HepG2 (cell line): ENCODE measurements around the gene SYCP2. TPM values are rescaled to one million over a fixed set of nuclear protein-coding genes. Genes with fewer than 3 reads are reported as not detected.

Source experiments
- CREB1 ChIP-seq, 2 experiments: fragments of 450-650 bp in 1 of 2; IDR thresholded peaks; 2 replicates each; pipeline ENCODE4 v1.6.1; 2016 to 2017; ENCODE audit warnings: control low read depth in 1 of 2, mild to moderate bottlenecking in 1 of 2, missing compliant biosample characterization in 1 of 2, missing genetic modification characterization in 1 of 2
- EHMT2 ChIP-seq: fragments of 200-600 bp; sonication (generic); IDR thresholded peaks from 2 replicates; pipeline ENCODE4 v1.7.0; 2017; ENCODE audit warnings: antibody characterized with exemption, low read depth, low read length, borderline replicate concordance
- HMG20B ChIP-seq: conservative IDR thresholded peaks from 2 replicates; pipeline ENCODE4 v1.6.1; 2016; ENCODE audit warnings: missing genetic modification reagents, missing compliant biosample characterization
- PCBP2 ChIP-seq: fragments of 200-400 bp; formaldehyde crosslinking; optimal IDR thresholded peaks from 2 replicates; pipeline ENCODE3; 2018; ENCODE audit warnings: low read length, low read depth; ENCODE audit not compliant: poor library complexity, severe bottlenecking
- PRDM15 ChIP-seq: sonication (generic); formaldehyde crosslinking; IDR thresholded peaks from 2 replicates; pipeline ENCODE4 v1.4.0; 2020; ENCODE audit warnings: missing genetic modification reagents
- RBFOX2 ChIP-seq: fragments of 200-400 bp; formaldehyde crosslinking; IDR thresholded peaks from 2 replicates; pipeline ENCODE4 v1.6.1; 2017; ENCODE audit warnings: low read depth, mild to moderate bottlenecking, low read length
- ZBTB39 ChIP-seq: sonication (generic); formaldehyde crosslinking; IDR thresholded peaks from 2 replicates; pipeline ENCODE4 v1.5.0; 2020; ENCODE audit warnings: missing genetic modification reagents
- ZNF713 ChIP-seq: sonication (generic); formaldehyde crosslinking; IDR thresholded peaks from 2 replicates; pipeline ENCODE4 v1.4.0; 2020; ENCODE audit warnings: mild to moderate bottlenecking, missing genetic modification reagents
- ZNF776 ChIP-seq: sonication (generic); formaldehyde crosslinking; IDR thresholded peaks from 2 replicates; pipeline ENCODE4 v1.4.0; 2020; ENCODE audit warnings: mild to moderate bottlenecking, missing genetic modification reagents
- ZSCAN21 ChIP-seq: sonication (generic); formaldehyde crosslinking; IDR thresholded peaks from 2 replicates; pipeline ENCODE4 v1.8.0; 2022; ENCODE audit warnings: mild to moderate bottlenecking, missing genetic modification reagents, moderate library complexity, borderline replicate concordance
- polyA plus RNA-seq, 8 experiments: library from polyadenylated mRNA; depleted of rRNA in 3 of 8; stranded (reverse) in 7 of 8; unstranded in 1 of 8; fragments of >200 nt; fragmentation: Illumina TruSeq in 4 of 8; extraction: Trizol in 4 of 8; gene quantifications; 2 replicates each; pipeline versions ENCODE4 v1.2.1 to v1.2.3, GENCODE V29; 2011 to 2016; ENCODE audit warnings: low read depth in 4 of 8, missing spikeins in 1 of 8, mixed read lengths in 1 of 8; ENCODE audit not compliant: insufficient read depth in 1 of 8
- total RNA-seq, 5 experiments: library from RNA; depleted of rRNA; stranded (reverse); fragments of >200 nt; fragmentation: Illumina TruSeq; extraction: Trizol; gene quantifications; 2 replicates each; pipeline ENCODE4 v1.2.3, GENCODE V29; 2016; ENCODE audit warnings: low read depth in 1 of 5
- TF ChIP-seq, protein P1 (sequence below), 2 experiments: sonication (generic) in 1 of 2; formaldehyde crosslinking in 1 of 2; IDR thresholded peaks; 2 replicates each; pipeline versions ENCODE4 v1.6.1 to v1.9.0; 2014 to 2022; ENCODE audit warnings: antibody characterized with exemption in 1 of 2, borderline replicate concordance in 1 of 2, inconsistent platforms in 1 of 2, low read depth in 1 of 2, missing genetic modification reagents in 1 of 2
- TF ChIP-seq, protein P2 (sequence below): sonication (generic); formaldehyde crosslinking; IDR thresholded peaks from 2 replicates; pipeline ENCODE4 v1.5.1; 2020; ENCODE audit warnings: missing genetic modification reagents, mild to moderate bottlenecking, borderline replicate concordance

The SYCP2 gene
- total and polyA plus RNA-seq, 2 of the 13 experiments (the other 11 are each of a cell fraction or from before 2014, with no cell fraction given): 0.07 to 0.24 TPM

- TF ChIP-seq PRDM15 (CRISPR knock-in tag): peak; percentile 46; the same call in 1 of the 2 replicates
- TF ChIP-seq, protein P1, sequence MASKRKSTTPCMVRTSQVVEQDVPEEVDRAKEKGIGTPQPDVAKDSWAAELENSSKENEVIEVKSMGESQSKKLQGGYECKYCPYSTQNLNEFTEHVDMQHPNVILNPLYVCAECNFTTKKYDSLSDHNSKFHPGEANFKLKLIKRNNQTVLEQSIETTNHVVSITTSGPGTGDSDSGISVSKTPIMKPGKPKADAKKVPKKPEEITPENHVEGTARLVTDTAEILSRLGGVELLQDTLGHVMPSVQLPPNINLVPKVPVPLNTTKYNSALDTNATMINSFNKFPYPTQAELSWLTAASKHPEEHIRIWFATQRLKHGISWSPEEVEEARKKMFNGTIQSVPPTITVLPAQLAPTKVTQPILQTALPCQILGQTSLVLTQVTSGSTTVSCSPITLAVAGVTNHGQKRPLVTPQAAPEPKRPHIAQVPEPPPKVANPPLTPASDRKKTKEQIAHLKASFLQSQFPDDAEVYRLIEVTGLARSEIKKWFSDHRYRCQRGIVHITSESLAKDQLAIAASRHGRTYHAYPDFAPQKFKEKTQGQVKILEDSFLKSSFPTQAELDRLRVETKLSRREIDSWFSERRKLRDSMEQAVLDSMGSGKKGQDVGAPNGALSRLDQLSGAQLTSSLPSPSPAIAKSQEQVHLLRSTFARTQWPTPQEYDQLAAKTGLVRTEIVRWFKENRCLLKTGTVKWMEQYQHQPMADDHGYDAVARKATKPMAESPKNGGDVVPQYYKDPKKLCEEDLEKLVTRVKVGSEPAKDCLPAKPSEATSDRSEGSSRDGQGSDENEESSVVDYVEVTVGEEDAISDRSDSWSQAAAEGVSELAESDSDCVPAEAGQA (IDR thresholded peaks at IDR 0.05; ENCODE audit: low read depth): peak; percentile 61
- TF ChIP-seq, protein P1 (CRISPR knock-in tag; IDR thresholded peaks at IDR 0.05; ENCODE audit: borderline replicate concordance): no peak
- peak; percentile 99 for TF ChIP-seq RBFOX2
- TF ChIP-seq PCBP2: no peak
- peak; percentile 89 for TF ChIP-seq ZSCAN21
- no peak for TF ChIP-seq ZBTB39 (CRISPR knock-in tag)
- TF ChIP-seq, protein P2, sequence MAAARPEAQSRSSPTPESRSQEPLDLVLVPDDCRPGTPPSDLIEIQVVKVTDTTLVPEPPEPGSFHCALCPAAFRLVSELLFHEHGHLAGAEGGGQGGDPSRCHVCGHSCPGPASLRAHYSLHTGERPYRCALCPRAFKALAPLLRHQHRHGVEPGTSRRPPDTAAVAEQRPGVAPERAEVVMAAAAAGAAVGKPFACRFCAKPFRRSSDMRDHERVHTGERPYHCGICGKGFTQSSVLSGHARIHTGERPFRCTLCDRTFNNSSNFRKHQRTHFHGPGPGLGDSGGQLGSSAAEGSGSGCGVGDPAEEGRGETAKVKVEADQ: peak; percentile 98
- TF ChIP-seq HMG20B: peak; percentile 59; the same call in 1 of the 2 replicates
- TF ChIP-seq ZNF713 (CRISPR knock-in tag): 0 out of 2 replicates have a peak, but pooled peaks have one; percentile 36
- peak; percentile 72 for TF ChIP-seq CREB1 (IDR thresholded peaks at IDR 0.05)
- TF ChIP-seq CREB1 (CRISPR knock-in tag; IDR thresholded peaks at IDR 0.05): peak; percentile 87
- no peak for TF ChIP-seq EHMT2
- TF ChIP-seq ZNF776 (CRISPR knock-in tag): peak; percentile 43; the same call in 1 of the 2 replicates
Observed at GRCh38 chr20:59940129-59940955, 6.9 kb upstream of the SYCP2 start, which contains the start of the genes FAM217B and PPP1R3D (continued).
